Loucy (cell line): ENCODE measurements around the gene CGA.

Experiments used
- H2AFZ ChIP-seq: fragments of 200-600 bp; sonication (generic); 2 replicates; pipeline ENCODE4 v1.6.0; 2016; ENCODE audit warnings: antibody characterized with exemption, mild to moderate bottlenecking, low read length, moderate library complexity
- H3F3A ChIP-seq: fragments of 200-600 bp; 2 replicates; pipeline ENCODE4 v1.6.0; 2016; ENCODE audit warnings: antibody characterized with exemption, low read depth, mild to moderate bottlenecking
- H3K27me3 ChIP-seq: fragments of 200-600 bp; sonication (generic); 2 replicates; pipeline ENCODE4 v1.6.1; 2014; ENCODE audit warnings: low read length, mild to moderate bottlenecking; ENCODE audit not compliant: insufficient read depth, poor library complexity, severe bottlenecking
- H3K36me3 ChIP-seq: fragments of 200-600 bp; sonication (generic); 2 replicates; pipeline ENCODE4 v1.6.1; 2016; ENCODE audit warnings: low read length; ENCODE audit not compliant: insufficient read depth
- H3K4me1 ChIP-seq: fragments of 200-600 bp; sonication (generic); 2 replicates; pipeline ENCODE4 v1.5.1; 2014; ENCODE audit warnings: low read length, mild to moderate bottlenecking; ENCODE audit not compliant: insufficient read depth, poor library complexity, severe bottlenecking
- H3K4me2 ChIP-seq: fragments of 200-600 bp; sonication (generic); 2 replicates; pipeline ENCODE4 v1.6.0; 2014; ENCODE audit warnings: antibody characterized with exemption, low read length, low read depth, mild to moderate bottlenecking; ENCODE audit not compliant: poor library complexity, severe bottlenecking
- H3K4me3 ChIP-seq: fragments of 200-600 bp; sonication (generic); 2 replicates; pipeline ENCODE4 v1.5.1; 2014; ENCODE audit warnings: low read length, mild to moderate bottlenecking, mixed read lengths; ENCODE audit not compliant: poor library complexity, severe bottlenecking
- H3K79me2 ChIP-seq: fragments of 200-600 bp; sonication (generic); 2 replicates; pipeline ENCODE4 v1.6.1; 2014; ENCODE audit warnings: low read length; ENCODE audit not compliant: insufficient read depth
- H3K9ac ChIP-seq: fragments of 200-600 bp; sonication (generic); 2 replicates; pipeline ENCODE4 v1.6.0; 2014; ENCODE audit warnings: mild to moderate bottlenecking, low read depth, low read length, moderate library complexity; ENCODE audit not compliant: poor library complexity, severe bottlenecking
- H3K9me2 ChIP-seq: fragments of 200-600 bp; sonication (generic); replicated peaks from 2 replicates; pipeline ENCODE4 v1.6.1; 2016; ENCODE audit warnings: low read depth, low read length, mixed read lengths
- H3K9me3 ChIP-seq: fragments of 200-600 bp; sonication (generic); 2 replicates; pipeline ENCODE4 v1.6.1; 2014; ENCODE audit warnings: mild to moderate bottlenecking, antibody characterized with exemption, low read length, low read depth; ENCODE audit not compliant: insufficient read depth
- H4K20me1 ChIP-seq: fragments of 200-600 bp; sonication (generic); 2 replicates; pipeline ENCODE4 v1.6.0; 2014; ENCODE audit warnings: antibody characterized with exemption, low read length, mild to moderate bottlenecking; ENCODE audit not compliant: insufficient read depth, poor library complexity, severe bottlenecking
- EZH2phosphoT487 ChIP-seq: fragments of 200-600 bp; IDR thresholded peaks from 2 replicates; pipeline ENCODE4 v1.6.1; 2018; ENCODE audit warnings: antibody characterized with exemption, mild to moderate bottlenecking, moderate library complexity, borderline replicate concordance
- TF ChIP-seq, protein P1 (sequence below): fragments of 200-600 bp; sonication (generic); conservative IDR thresholded peaks from 2 replicates; pipeline ENCODE4 v1.5.1; 2014; ENCODE audit warnings: mild to moderate bottlenecking, antibody characterized with exemption, low read length

The CGA gene

DNA sequence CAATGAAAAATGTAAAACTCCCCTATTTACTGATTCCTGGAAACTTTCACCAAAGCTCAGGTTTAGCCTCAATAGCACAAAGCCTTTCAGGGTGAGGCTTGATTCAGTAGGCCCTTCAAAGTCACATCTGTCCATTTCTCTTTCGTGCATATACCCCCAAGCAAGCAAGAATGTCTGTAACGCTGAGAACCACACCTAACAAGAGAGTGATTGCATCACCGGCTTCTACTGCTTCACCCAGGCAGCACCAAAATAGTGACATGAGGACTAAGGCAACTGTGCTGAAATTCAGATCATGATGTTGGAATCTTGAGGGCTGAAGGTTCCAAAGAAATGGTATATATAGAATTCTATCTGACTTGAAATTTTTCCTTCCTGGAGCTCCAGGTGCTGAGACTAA is 26.1 kb downstream of the CGA start:
- no peak overlapping the region for H2AFZ ChIP-seq
- H3K4me1 ChIP-seq = peaks cover 4% of the 10 kb centered on the region
- no peaks in the 10 kb centered on the region for H3F3A ChIP-seq
- no peaks in the 10 kb centered on the region for H3K9me2 ChIP-seq
- no peak overlapping the region for H3K4me2 ChIP-seq
- H3K9ac ChIP-seq = no peak overlapping the region
- no peaks in the 10 kb centered on the region for H3K36me3 ChIP-seq
- H3K9me3 ChIP-seq = no peaks in the 10 kb centered on the region
- H3K4me3 ChIP-seq = no peak overlapping the region
- H3K79me2 ChIP-seq = no peaks in the 10 kb centered on the region
- TF ChIP-seq EZH2phosphoT487 = no peak
- TF ChIP-seq, protein P1, sequence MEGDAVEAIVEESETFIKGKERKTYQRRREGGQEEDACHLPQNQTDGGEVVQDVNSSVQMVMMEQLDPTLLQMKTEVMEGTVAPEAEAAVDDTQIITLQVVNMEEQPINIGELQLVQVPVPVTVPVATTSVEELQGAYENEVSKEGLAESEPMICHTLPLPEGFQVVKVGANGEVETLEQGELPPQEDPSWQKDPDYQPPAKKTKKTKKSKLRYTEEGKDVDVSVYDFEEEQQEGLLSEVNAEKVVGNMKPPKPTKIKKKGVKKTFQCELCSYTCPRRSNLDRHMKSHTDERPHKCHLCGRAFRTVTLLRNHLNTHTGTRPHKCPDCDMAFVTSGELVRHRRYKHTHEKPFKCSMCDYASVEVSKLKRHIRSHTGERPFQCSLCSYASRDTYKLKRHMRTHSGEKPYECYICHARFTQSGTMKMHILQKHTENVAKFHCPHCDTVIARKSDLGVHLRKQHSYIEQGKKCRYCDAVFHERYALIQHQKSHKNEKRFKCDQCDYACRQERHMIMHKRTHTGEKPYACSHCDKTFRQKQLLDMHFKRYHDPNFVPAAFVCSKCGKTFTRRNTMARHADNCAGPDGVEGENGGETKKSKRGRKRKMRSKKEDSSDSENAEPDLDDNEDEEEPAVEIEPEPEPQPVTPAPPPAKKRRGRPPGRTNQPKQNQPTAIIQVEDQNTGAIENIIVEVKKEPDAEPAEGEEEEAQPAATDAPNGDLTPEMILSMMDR = no peak
- H3K27me3 ChIP-seq = no peaks in the 10 kb centered on the region
- H4K20me1 ChIP-seq = no peaks in the 10 kb centered on the region

DNA sequence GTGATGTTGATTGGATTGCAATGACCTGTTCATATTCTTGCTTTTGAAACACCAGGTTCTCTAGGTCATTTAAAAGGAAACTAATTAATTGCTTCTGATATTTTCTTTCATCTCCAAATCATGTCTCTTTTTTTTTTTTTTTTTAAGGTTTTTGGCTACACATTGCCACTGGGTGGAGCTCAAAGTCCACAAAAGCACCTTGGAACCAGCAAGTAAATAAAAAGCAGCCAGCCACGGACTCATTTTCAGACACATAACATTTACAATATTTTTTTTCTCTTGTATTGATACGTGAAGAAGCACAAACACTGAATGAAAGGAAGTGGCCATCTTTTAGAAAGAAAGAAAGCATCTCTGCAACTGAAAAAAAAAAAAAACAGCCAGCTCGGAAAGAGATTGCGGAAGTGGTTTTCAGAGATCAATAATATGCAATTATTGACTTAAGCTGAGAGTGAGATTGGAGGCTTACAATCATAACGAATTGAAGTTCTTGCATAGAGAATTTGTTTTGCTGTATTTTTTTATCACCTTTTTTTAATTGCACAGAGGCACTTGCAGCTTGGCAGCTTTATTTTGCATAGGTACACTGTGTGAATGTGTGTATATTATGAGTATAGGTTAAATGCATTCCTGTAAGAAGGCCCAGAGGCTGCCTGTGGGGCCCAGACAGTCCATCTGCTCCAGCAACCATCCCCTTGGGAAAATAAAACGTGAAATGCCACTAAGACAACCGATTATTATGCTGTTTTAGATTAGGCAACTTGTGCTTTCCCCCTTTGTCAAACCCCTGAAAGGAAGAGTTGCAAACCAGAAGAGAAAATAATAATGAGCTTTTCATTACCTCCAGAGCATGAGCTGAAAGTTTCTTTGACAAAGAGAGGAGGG is 28.2 kb downstream of the CGA start:
- Histone ChIP-seq H3K36me3 (no peaks in the 10 kb centered on the region), H3K4me3 (peak overlapping the region; percentile 49), H4K20me1 (no peaks in the 10 kb centered on the region), H3K9me3 (no peaks in the 10 kb centered on the region), H3K9ac (no peak overlapping the region), H3K4me1 (peaks cover 4% of the 10 kb centered on the region), H3K9me2 (no peaks in the 10 kb centered on the region), H3K27me3 (no peaks in the 10 kb centered on the region), H3F3A (no peaks in the 10 kb centered on the region), H3K79me2 (no peaks in the 10 kb centered on the region), H3K4me2 (peak overlapping the region; percentile 64), H2AFZ (peak overlapping the region; percentile 67)
- TF ChIP-seq EZH2phosphoT487 = no peak
- TF ChIP-seq, protein P1 = peak; percentile 86

DNA sequence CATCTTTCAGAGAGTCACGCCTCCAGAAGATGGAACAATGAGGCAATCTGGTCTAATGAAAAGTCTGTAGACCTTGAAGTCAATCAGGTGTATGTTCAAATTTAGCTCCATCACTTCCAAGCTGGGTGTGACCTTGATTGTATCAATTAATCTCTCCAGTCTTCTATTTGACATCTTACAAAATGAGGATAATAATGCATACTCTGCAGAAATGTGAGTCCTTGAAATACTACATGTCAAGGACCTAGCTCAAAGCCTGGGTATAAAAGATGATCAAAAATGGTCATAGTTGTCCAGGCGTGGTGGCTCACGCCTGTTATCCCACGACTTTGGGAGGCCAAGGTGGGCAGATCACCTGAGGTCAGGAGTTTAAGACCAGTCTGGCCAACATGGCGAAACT is 29.8 kb downstream of the CGA start:
- H4K20me1 ChIP-seq = no peaks in the 10 kb centered on the region
- H3K27me3 ChIP-seq = no peaks in the 10 kb centered on the region
- no peaks in the 10 kb centered on the region for H3F3A ChIP-seq
- peaks cover 4% of the 10 kb centered on the region for H3K4me1 ChIP-seq
- no peak overlapping the region for H2AFZ ChIP-seq
- no peaks in the 10 kb centered on the region for H3K79me2 ChIP-seq
- no peak overlapping the region for H3K4me2 ChIP-seq
- TF ChIP-seq EZH2phosphoT487 = no peak
- TF ChIP-seq, protein P1 = no peak
- H3K9me2 ChIP-seq = no peaks in the 10 kb centered on the region
- H3K9ac ChIP-seq = no peak overlapping the region
- H3K36me3 ChIP-seq = no peaks in the 10 kb centered on the region
- no peaks in the 10 kb centered on the region for H3K9me3 ChIP-seq
- no peak overlapping the region for H3K4me3 ChIP-seq
